ENCODE results near the gene MRPL22. TPM values are rescaled to one million over a fixed set of nuclear protein-coding genes. Genes with fewer than 3 reads are reported as not detected.
"Not testable (repeated sequence)": the region's sequence is repeated elsewhere in the genome, so short reads cannot be mapped to it uniquely, and the experiment has no call there.

MRPL22 gene
- total RNA-seq, 2 experiments from 2014 or later = 29.9 to 30.2 TPM

- ChIA-PET POLR2A (no interaction called here), CTCF (no interaction called here)
- no peaks in the 10 kb centered on the region for H3K4me1 Mint-ChIP-seq (ENCODE audit: low read depth)
- no peaks in the 10 kb centered on the region for H3K36me3 ChIP-seq (ENCODE audit: insufficient read depth, low read length)
- no peak for DNase-seq
- intact Hi-C loops (cut with DNase I, micrococcal nuclease) = loop anchor here in 1 of 2 experiments (5.0 kb wide), 1 partner anchor 353 kb away; no protein-coding TSS in a partner anchor
- H3K36me3 Mint-ChIP-seq (ENCODE audit: low read depth) = no peaks in the 10 kb centered on the region
- TF ChIP-seq, protein P1, sequence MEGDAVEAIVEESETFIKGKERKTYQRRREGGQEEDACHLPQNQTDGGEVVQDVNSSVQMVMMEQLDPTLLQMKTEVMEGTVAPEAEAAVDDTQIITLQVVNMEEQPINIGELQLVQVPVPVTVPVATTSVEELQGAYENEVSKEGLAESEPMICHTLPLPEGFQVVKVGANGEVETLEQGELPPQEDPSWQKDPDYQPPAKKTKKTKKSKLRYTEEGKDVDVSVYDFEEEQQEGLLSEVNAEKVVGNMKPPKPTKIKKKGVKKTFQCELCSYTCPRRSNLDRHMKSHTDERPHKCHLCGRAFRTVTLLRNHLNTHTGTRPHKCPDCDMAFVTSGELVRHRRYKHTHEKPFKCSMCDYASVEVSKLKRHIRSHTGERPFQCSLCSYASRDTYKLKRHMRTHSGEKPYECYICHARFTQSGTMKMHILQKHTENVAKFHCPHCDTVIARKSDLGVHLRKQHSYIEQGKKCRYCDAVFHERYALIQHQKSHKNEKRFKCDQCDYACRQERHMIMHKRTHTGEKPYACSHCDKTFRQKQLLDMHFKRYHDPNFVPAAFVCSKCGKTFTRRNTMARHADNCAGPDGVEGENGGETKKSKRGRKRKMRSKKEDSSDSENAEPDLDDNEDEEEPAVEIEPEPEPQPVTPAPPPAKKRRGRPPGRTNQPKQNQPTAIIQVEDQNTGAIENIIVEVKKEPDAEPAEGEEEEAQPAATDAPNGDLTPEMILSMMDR (IDR thresholded peaks at IDR 0.05) = no peak
- H3K27ac Mint-ChIP-seq = no peak overlapping the region
- H3K4me3 Mint-ChIP-seq = no peak overlapping the region
- H3K4me1 ChIP-seq (ENCODE audit: insufficient read depth, low read length) = no peaks in the 10 kb centered on the region
- ATAC-seq (ENCODE audit: poor library complexity) = no peak
- peaks cover 0 to 8% of the 10 kb centered on the region in 2 experiments for H3K27me3 ChIP-seq (ENCODE audit: control insufficient read depth in 1 of 2, insufficient read depth in 2 of 2, low read length in 2 of 2)
- H3K27ac ChIP-seq (ENCODE audit: low read depth in 1 of 2, low read length in 2 of 2) = no peak overlapping the region
- H3K9me3 ChIP-seq (ENCODE audit: control insufficient read depth in 1 of 2, insufficient read depth in 1 of 2, low read length in 2 of 2) = no peaks in the 10 kb centered on the region
- no peak overlapping the region for H3K4me3 ChIP-seq (ENCODE audit: low read length)
- H3K27me3 Mint-ChIP-seq = peaks cover 36% of the 10 kb centered on the region
- H3K9me3 Mint-ChIP-seq = no peaks in the 10 kb centered on the region
Observed at GRCh38 chr5:154999865-155000264, 59.0 kb downstream of the MRPL22 start.

- peaks cover 0 to 8% of the 10 kb centered on the region in 2 experiments for H3K27me3 ChIP-seq (ENCODE audit: control insufficient read depth in 1 of 2, insufficient read depth in 2 of 2, low read length in 2 of 2)
- ATAC-seq (ENCODE audit: poor library complexity) (no peak), DNase-seq (no peak)
- Mint-ChIP-seq H3K36me3 (ENCODE audit: low read depth) (no peaks in the 10 kb centered on the region), H3K27me3 (peaks cover 40% of the 10 kb centered on the region), H3K4me1 (ENCODE audit: low read depth) (no peaks in the 10 kb centered on the region), H3K27ac (no peak overlapping the region), H3K9me3 (no peaks in the 10 kb centered on the region), H3K4me3 (no peak overlapping the region)
- no peaks in the 10 kb centered on the region for H3K36me3 ChIP-seq (ENCODE audit: insufficient read depth, low read length)
- no peaks in the 10 kb centered on the region for H3K4me1 ChIP-seq (ENCODE audit: insufficient read depth, low read length)
- H3K9me3 ChIP-seq (ENCODE audit: control insufficient read depth in 1 of 2, insufficient read depth in 1 of 2, low read length in 2 of 2) = peaks cover 0 to 2% of the 10 kb centered on the region in 2 experiments
- ChIA-PET CTCF (no interaction called here), POLR2A (no interaction called here)
- H3K27ac ChIP-seq (ENCODE audit: low read depth in 1 of 2, low read length in 2 of 2) = no peak overlapping the region
- TF ChIP-seq, protein P1 (IDR thresholded peaks at IDR 0.05) = no peak
- intact Hi-C loops (cut with DNase I, micrococcal nuclease) = loop anchor here in 1 of 2 experiments (5.0 kb wide), 1 partner anchor 354 kb away; no protein-coding TSS in a partner anchor
- no peak overlapping the region for H3K4me3 ChIP-seq (ENCODE audit: low read length)
Observed at GRCh38 chr5:155001523-155001922, 60.6 kb downstream of the MRPL22 start.

DNA sequence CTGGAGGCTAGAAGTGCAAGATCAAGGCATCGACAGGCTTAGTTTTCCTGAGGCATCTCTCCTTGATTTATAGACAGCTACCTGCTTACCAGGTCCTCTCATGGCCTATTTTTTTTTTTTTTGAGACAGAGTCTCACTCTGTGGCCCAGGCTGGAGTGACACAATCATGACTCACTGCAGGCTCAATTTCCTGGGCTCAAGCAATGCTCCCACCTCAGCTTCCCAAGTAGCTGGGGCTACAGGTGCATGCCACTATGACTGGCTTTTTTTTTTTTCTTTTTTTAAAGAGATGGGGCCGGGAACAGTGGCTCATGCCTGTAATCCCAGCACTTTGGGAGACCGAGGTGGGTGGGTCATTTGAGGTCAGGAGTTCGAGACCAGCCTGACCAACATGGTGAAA lies 61.8 kb downstream of the MRPL22 start:
- H3K4me3 Mint-ChIP-seq; CTCF ChIA-PET; H3K36me3 Mint-ChIP-seq (ENCODE audit: low read depth); ATAC-seq (ENCODE audit: poor library complexity); POLR2A ChIA-PET; H3K27me3 ChIP-seq (ENCODE audit: control insufficient read depth in 1 of 2, insufficient read depth in 2 of 2, low read length in 2 of 2); H3K9me3 ChIP-seq (ENCODE audit: control insufficient read depth in 1 of 2, insufficient read depth in 1 of 2, low read length in 2 of 2); H3K9me3 Mint-ChIP-seq; H3K4me1 ChIP-seq (ENCODE audit: insufficient read depth, low read length); H3K27ac ChIP-seq (ENCODE audit: low read depth in 1 of 2, low read length in 2 of 2); H3K4me3 ChIP-seq (ENCODE audit: low read length); H3K36me3 ChIP-seq (ENCODE audit: insufficient read depth, low read length); H3K27ac Mint-ChIP-seq; DNase-seq; H3K4me1 Mint-ChIP-seq (ENCODE audit: low read depth): not testable (repeated sequence)
- H3K27me3 Mint-ChIP-seq = peaks cover 48% of the 10 kb centered on the region
- intact Hi-C loops (cut with DNase I, micrococcal nuclease) = loop anchor here in 1 of 2 experiments (5.0 kb wide), 1 partner anchor 355 kb away; no protein-coding TSS in a partner anchor

DNA sequence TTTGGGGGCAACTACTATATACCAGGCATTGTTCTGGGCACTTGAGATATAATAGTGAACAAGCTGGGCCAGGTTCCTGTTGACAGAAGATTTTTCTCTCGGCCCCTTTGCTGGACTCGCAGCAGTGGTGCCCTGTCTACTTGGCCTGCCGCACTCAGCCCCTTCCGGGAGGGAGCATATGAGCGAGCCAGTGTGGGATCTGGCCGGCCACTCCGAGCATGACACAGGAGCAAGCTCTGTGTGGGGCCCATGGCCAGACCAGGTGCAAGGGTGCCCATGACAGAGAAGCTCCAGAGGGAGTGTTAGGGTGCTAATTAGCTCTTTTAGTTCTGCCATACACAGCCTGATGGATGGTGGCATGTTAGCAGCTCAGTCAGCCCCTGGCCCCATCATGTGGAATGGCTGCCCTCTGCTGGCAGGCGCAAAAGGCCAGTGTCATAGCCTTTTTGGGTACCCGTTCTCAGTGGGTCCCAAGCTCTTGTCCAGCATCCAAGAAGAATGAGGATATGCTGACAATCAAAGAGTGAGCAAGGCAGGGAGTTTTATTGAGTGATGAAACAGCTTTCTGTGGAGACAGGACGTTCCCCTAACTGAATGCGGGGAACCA lies 63.4 kb downstream of the MRPL22 start:
- H3K27me3 Mint-ChIP-seq = peaks cover 48% of the 10 kb centered on the region
- Histone ChIP-seq H3K36me3 (ENCODE audit: insufficient read depth, low read length) (no peaks in the 10 kb centered on the region), H3K27ac (ENCODE audit: low read depth in 1 of 2, low read length in 2 of 2) (no peak overlapping the region), H3K4me1 (ENCODE audit: insufficient read depth, low read length) (no peaks in the 10 kb centered on the region), H3K9me3 (ENCODE audit: control insufficient read depth in 1 of 2, insufficient read depth in 1 of 2, low read length in 2 of 2) (peaks cover 0 to 3% of the 10 kb centered on the region in 2 experiments), H3K4me3 (ENCODE audit: low read length) (no peak overlapping the region), H3K27me3 (ENCODE audit: control insufficient read depth in 1 of 2, insufficient read depth in 2 of 2, low read length in 2 of 2) (peaks cover 0 to 8% of the 10 kb centered on the region in 2 experiments)
- no peak overlapping the region for H3K27ac Mint-ChIP-seq
- TF ChIP-seq, protein P1 (IDR thresholded peaks at IDR 0.05) = no peak
- peak in 4 of 14 experiments; percentile 2 to 20 (median 16) for DNase-seq
- no peak for ATAC-seq (ENCODE audit: poor library complexity)
- H3K4me1 Mint-ChIP-seq (ENCODE audit: low read depth) = no peaks in the 10 kb centered on the region
- H3K9me3 Mint-ChIP-seq = no peaks in the 10 kb centered on the region
- H3K4me3 Mint-ChIP-seq = no peak overlapping the region
- CTCF ChIA-PET = no interaction called here
- H3K36me3 Mint-ChIP-seq (ENCODE audit: low read depth) = no peaks in the 10 kb centered on the region
- POLR2A ChIA-PET = no interaction called here
- intact Hi-C loops (cut with DNase I, micrococcal nuclease) = loop anchor here in 1 of 2 experiments (5.0 kb wide), 1 partner anchor 357 kb away; no protein-coding TSS in a partner anchor

- H3K27me3 ChIP-seq (ENCODE audit: control insufficient read depth in 1 of 2, insufficient read depth in 2 of 2, low read length in 2 of 2); H3K9me3 Mint-ChIP-seq; H3K36me3 ChIP-seq (ENCODE audit: insufficient read depth, low read length); H3K4me1 ChIP-seq (ENCODE audit: insufficient read depth, low read length); DNase-seq; H3K9me3 ChIP-seq (ENCODE audit: control insufficient read depth in 1 of 2, insufficient read depth in 1 of 2, low read length in 2 of 2); intact Hi-C loops (cut with DNase I, micrococcal nuclease); H3K27ac Mint-ChIP-seq; H3K4me3 ChIP-seq (ENCODE audit: low read length); H3K4me1 Mint-ChIP-seq (ENCODE audit: low read depth); H3K36me3 Mint-ChIP-seq (ENCODE audit: low read depth); CTCF ChIA-PET; ATAC-seq (ENCODE audit: poor library complexity); H3K27ac ChIP-seq (ENCODE audit: low read depth in 1 of 2, low read length in 2 of 2); POLR2A ChIA-PET; H3K4me3 Mint-ChIP-seq: not testable (repeated sequence)
- H3K27me3 Mint-ChIP-seq = peaks cover 39% of the 10 kb centered on the region
Observed at GRCh38 chr5:155006265-155006664, 65.4 kb downstream of the MRPL22 start.
